ENCODE data around the gene SERPINE2.

SERPINE2 gene, protein sequence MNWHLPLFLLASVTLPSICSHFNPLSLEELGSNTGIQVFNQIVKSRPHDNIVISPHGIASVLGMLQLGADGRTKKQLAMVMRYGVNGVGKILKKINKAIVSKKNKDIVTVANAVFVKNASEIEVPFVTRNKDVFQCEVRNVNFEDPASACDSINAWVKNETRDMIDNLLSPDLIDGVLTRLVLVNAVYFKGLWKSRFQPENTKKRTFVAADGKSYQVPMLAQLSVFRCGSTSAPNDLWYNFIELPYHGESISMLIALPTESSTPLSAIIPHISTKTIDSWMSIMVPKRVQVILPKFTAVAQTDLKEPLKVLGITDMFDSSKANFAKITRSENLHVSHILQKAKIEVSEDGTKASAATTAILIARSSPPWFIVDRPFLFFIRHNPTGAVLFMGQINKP

DNA sequence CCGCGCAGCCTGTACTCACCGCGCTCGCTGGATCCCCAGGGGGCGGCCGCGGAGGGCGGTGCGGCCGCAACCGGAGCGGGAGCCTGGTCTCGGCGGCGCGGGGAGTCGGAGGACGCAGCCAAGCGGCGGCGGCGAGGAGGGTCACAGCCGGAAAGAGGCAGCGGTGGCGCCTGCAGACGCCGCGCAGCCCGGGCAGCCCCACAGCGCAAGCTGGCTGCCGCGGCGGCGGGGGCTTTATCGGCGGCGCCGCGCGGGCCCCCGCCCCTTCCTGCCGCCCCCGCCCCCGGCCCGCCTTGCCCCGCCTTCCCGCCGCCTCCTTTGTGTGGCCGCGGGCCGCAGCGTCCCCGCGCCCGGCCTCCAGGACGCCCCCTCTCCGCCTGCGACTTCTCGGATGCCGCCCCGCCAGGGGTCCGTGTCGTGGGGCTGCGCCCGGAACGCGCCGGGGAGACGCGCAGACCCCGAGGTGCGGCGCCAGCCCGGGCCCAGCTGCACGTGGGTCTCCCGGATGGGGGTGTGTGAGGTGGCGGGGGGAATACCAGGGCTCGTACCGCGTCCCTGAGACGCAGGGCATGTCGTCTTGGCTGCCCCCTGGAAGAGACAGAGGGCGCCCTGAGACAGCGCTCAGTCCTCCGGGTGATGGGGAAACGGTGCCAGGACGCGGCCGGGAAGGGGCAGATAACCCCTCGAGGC, at the start of gene SERPINE2:
SERPINE2 (minus strand) TSS at position 207 of the 690 bp plus-strand sequence. CDS start 37,386 bp downstream, outside the sequence.
- DNase-seq: peak; percentile 41 to 63

- no peak for DNase-seq
These were observed 47.3 kb upstream of the SERPINE2 start for GRCh38 chr2:224086226-224086914.

- DNase-seq: no peak
These were observed 46.7 kb upstream of the SERPINE2 start for GRCh38 chr2:224085811-224086210.

GRCh38 chr2:224085246-224085645, 46.2 kb upstream of the SERPINE2 start:
- no peak for DNase-seq

DNA sequence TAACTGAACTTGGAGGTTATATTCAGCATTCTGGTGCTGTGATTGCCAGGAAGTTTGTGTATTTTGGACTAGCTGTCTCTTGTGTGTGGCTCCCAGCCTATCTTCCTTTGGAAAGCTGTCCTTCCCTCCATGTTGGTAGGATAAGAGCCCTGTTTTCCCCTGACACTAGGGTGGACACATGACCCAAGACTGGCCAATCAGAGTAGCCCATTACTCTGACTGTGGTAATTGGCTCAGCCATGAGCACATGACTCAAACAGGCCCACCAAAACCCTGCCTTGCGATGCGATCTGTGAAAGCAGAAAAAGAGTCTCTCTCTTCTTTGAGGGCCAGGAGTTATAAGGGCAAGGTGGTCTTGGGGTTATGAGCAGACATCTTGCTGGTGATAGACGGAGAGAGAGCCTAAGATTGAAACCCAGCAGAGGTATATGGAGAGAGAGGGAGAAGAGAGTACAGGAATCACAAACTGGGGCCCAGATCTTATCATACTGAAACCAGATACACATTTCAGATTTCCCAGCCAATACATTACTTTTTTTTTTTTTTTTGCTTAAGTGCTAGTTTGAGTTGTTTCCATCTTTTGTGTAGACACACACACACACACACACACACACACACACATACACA, 45.3 kb upstream of the SERPINE2 start:
- no peak for DNase-seq

- DNase-seq: no peak
These were observed 44.6 kb upstream of the SERPINE2 start for GRCh38 chr2:224083638-224084037.

DNA sequence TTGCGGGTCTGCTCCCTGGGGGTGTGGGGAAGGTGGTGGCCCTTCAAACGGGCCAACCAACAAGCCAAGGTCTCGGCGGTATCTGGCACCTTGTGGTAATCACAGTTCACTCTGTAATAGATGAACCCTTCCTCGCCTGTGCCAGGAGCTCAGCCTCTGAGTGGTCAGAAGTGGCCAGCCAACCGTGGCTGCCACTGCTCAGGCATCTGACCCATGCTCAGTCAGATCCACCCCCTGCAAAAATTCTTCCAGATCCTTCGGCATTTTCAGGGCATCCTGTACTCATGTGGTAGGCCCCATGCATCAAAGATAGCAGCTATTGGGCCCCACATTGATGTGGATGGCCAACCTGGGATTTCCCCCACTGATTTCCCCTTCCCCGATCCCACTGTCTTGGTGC, 39.6 kb upstream of the SERPINE2 start:
- DNase-seq: no peak

GRCh38 chr2:224077773-224078507, 38.9 kb upstream of the SERPINE2 start:
- DNase-seq: no peak

GRCh38 chr2:224075588-224075987, 36.5 kb upstream of the SERPINE2 start:
- DNase-seq: no peak

- DNase-seq: no peak
These were observed 34.6 kb upstream of the SERPINE2 start for GRCh38 chr2:224073676-224074075.

GRCh38 chr2:224072541-224073188, 33.6 kb upstream of the SERPINE2 start:
- DNase-seq: no peak

DNA sequence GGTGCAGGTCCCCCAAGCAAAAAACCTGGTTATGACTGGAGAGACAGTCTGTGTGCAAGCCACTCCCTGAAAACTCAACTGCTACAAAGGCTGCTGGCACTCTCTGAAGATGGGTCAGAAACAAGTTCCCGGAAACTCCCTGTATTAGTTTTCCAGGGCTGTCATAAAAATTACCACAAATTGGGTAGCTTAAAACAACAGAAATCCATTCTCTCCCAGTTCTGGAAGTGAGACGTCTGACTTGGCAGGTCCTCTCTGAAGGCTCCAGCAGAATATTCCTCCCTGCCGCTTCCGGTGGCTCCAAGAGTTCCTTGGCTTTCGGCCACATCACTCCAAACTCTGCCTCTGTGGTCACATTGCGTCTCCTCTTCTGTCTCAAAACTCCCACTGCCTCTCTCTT, 30.1 kb upstream of the SERPINE2 start:
- DNase-seq: no peak

DNA sequence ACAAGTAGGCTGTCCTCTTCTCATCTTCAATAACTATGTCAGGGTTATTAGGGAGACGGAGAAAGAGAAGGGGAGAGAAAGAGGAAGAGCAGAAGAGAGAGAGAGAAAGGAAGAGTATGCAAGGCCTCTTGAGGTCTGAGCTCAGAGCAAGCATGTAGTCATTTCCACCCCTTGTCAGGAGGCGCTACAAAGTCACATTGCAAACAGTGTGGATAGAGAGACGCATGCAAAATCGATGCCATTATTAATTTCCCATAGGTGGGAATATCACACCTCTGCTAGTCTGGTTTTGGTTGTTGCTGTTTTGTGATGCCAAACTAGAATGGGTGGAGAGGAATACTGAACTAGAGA, 24.2 kb upstream of the SERPINE2 start:
- no peak for DNase-seq

DNA sequence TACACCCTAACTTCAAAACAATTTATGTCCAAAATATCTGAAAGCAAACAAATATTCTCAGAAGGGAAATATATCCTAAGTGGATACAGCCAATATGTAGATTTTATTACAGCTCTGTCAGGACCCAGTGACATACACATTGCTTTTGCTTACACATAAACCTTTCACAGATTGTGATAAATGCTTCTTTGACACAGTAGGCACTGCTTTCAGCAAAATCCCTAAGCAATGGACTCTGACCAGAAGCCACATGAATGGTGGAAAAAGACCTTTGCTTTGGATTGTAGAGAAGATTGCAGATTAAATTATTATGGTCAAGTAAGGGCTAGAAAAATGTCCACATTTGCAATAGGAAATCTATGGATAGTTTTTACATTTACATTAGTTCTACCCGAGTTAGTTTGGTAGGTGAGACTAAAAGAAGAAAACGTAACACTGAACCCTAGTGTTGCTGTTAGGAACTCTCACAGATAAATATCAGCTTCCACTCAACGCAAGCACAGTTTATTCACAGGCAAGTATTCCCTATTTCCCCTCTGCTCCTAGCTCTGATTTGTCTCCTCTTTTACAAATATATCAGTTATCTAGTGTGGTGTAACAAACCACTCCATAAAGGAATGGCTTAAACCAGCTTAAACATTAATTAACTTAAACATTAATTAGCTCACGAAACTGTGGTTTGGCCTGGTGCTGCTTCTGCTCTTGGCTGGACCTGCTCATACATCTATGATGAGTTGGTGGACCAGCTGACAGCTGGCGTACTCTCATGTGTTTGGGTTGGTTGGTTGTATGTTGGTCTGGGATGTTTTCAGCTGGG, 23.6 kb upstream of the SERPINE2 start:
- DNase-seq: no peak

DNA sequence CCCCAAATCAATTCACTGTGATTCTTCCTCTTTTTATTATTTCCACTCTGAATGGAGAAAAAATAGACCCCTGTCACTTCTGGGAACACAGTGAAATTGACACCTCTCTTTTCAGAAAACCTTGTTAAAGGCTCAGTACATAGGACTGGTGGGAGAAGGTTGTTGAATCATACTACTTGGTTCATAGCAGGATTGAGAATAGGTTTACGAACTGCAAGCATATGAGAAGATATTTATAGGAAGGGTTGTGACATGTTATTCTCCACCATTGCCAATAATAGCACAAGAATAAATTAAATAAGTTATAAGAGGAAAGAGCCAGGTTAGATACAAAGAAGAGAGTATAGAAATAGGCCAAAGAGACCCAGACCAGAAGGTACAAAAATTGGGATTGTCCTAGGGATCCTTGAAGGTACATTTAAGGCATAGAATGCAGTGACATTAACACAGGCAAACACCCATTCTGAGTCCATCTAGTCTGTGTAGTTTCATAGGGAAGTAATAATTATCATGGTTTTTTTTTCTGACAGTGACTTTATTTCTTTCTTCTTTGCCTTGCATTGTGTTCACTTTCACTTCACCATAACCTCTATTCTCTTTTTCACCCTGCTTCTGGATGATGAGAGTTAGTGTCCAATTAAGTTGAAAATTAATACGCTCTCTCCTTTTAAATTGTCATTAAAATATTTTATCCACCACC, 21.8 kb upstream of the SERPINE2 start:
- DNase-seq: no peak

DNA sequence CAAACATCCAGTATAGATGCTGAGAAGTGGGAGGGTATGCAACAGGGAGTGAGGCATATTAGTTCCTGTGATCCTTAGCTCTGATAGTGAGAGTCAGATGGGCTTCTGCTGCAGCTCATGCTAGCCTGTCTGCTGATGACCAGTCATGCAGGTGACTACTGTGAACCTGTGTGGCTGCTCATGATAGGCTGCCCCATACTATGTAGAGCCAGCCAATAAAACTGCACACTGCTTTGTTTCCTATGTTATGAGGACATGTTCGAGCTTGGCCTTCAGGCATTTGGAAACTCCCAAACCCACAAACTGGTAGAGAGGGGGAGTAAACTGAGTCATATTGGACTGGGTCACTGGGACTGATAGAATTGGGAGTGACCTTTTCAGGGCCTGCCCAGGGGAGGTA, 20.1 kb upstream of the SERPINE2 start:
- DNase-seq: no peak

DNA sequence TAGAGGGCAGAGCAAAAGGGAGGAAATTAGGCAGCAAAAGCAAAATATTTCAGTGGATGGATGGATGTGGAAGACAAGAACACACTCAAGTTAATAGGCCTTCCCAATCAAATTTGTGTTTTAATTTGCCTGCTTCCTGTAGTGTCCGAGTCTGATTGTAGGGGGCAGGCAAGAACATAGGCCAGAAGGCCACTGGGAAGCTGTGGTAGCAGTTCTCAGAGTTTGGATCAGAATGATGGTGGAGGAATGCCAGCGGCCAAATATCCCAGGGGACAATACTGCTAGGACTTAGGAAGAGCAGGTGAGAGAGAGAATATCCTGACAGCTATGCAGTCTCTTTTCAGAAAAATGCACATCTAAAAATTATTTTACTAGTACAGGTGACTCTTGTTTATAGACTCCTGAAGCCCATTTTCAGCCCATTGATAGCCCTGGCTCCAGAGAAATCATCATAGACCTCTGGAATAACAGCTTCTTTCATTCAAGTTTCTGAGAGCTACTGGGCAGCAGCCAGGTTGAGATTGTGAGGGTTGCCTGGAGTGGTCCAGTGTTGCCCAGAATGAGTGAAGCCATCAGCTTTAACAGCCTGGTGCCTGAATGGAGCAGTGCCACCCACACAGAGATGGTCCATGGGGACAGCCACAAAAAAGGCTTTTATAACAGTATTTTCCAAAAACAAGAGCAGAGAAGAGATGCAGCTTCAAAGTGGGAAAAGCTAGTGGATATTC, 19.1 kb upstream of the SERPINE2 start:
- no peak for DNase-seq

DNA sequence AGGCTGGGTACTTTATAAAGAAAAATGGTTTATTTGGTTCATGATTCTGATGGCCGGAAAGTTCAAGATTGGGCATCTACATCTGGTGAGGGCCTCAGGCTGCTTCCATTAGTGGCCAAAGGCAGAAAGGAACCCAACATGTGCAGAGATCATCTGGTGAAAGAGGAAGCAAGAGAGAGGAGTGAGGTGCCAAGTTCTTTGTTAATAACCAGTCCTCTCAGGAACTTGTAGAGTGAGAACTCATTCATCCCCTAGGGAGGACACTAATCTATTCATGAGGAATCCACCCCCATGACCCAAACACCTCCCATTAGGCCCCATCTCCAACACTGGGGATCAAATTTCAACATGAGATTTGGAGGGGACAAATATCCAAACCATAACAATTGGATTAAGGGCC, 17.8 kb upstream of the SERPINE2 start:
- DNase-seq: no peak

GRCh38 chr2:224055101-224055500, 16.0 kb upstream of the SERPINE2 start:
- no peak for DNase-seq

GRCh38 chr2:224046752-224047151, 7.7 kb upstream of the SERPINE2 start:
- DNase-seq: no peak

Data from stimulated activated CD4-positive, alpha-beta T cell treated with anti-CD3 and anti-CD28 coated beads, Interleukin-2, amount 100 ng/mL, for 24 hours (primary cell).